Mesenchymal stem cell (in vitro differentiated cells and primary cell): ENCODE data around the gene CSPG4.
A peak's percentile ranks its signal among the peaks of the same experiment; 100 is the strongest.

Experiments used
- DNase-seq: peaks from one replicate; pipeline ENCODE4 v3.0.0-alpha.2; 2013
- H2AFZ ChIP-seq: one replicate; pipeline ENCODE4 v1.6.1; 2013; ENCODE audit warnings: low read depth, mild to moderate bottlenecking, control low read depth, inconsistent platforms, low read length, moderate library complexity
- H2AK5ac ChIP-seq: 2 replicates; pipeline ENCODE4 v1.6.1; 2013; ENCODE audit warnings: low read length, moderate library complexity, mild to moderate bottlenecking, inconsistent platforms; ENCODE audit not compliant: severe bottlenecking
- H2BK120ac ChIP-seq: one replicate; pipeline ENCODE4 v1.6.1; 2013; ENCODE audit warnings: low read depth, mild to moderate bottlenecking, inconsistent platforms, low read length, moderate library complexity
- H2BK12ac ChIP-seq, 2 experiments: one replicate each; pipeline ENCODE4 v1.6.1; 2013; ENCODE audit warnings: inconsistent platforms in 2 of 2, low read length in 2 of 2, mild to moderate bottlenecking in 2 of 2, moderate library complexity in 2 of 2, control low read depth in 1 of 2
- H2BK15ac ChIP-seq: one replicate; pipeline ENCODE4 v1.6.1; 2013; ENCODE audit warnings: mild to moderate bottlenecking, low read depth, inconsistent platforms; ENCODE audit not compliant: poor library complexity, severe bottlenecking
- H2BK5ac ChIP-seq: 2 replicates; pipeline ENCODE4 v1.6.1; 2013; ENCODE audit warnings: low read depth, mild to moderate bottlenecking, low read length, control low read depth, inconsistent platforms; ENCODE audit not compliant: poor library complexity, severe bottlenecking
- H3K14ac ChIP-seq, 2 experiments: one replicate each; pipeline ENCODE4 v1.6.1; 2013; ENCODE audit warnings: inconsistent platforms in 2 of 2, low read length in 2 of 2, control low read depth in 1 of 2, mild to moderate bottlenecking in 1 of 2, moderate library complexity in 1 of 2
- H3K18ac ChIP-seq, 2 experiments: one replicate each; pipeline ENCODE4 v1.6.1; 2013; ENCODE audit warnings: inconsistent platforms in 2 of 2, low read length in 2 of 2, control low read depth in 1 of 2, low read depth in 1 of 2, mild to moderate bottlenecking in 1 of 2
- H3K23ac ChIP-seq, 2 experiments: one replicate each; pipeline ENCODE4 v1.6.1; 2013; ENCODE audit warnings: inconsistent platforms in 2 of 2, low read length in 2 of 2, mild to moderate bottlenecking in 2 of 2, moderate library complexity in 2 of 2, control low read depth in 1 of 2
- H3K27ac ChIP-seq: 2 replicates; pipeline ENCODE4 v1.5.1; 2013; ENCODE audit warnings: mild to moderate bottlenecking, moderate library complexity, low read length, control low read depth, inconsistent platforms; ENCODE audit not compliant: poor library complexity, severe bottlenecking
- H3K27me3 ChIP-seq, 2 experiments: 2 replicates each; pipeline versions ENCODE4 v1.6.1 to v1.7.0; 2013; ENCODE audit warnings: low read length in 2 of 2, mild to moderate bottlenecking in 2 of 2, moderate library complexity in 2 of 2, control low read depth in 1 of 2, inconsistent platforms in 1 of 2; ENCODE audit not compliant: control insufficient read depth in 1 of 2, insufficient read depth in 1 of 2
- H3K36me3 ChIP-seq, 2 experiments: 2 replicates each; pipeline versions ENCODE4 v1.6.1 to v1.7.0; 2013; ENCODE audit warnings: low read length in 2 of 2, control low read depth in 1 of 2, inconsistent platforms in 1 of 2, low read depth in 1 of 2, mild to moderate bottlenecking in 1 of 2; ENCODE audit not compliant: insufficient read depth in 2 of 2, control insufficient read depth in 1 of 2
- H3K4ac ChIP-seq, 2 experiments: one replicate each; pipeline ENCODE4 v1.6.1; 2013; ENCODE audit warnings: inconsistent platforms in 2 of 2, low read length in 2 of 2, mild to moderate bottlenecking in 2 of 2, moderate library complexity in 2 of 2, control low read depth in 1 of 2, low read depth in 1 of 2
- H3K4me1 ChIP-seq: 2 replicates; pipeline ENCODE4 v1.6.1; 2013; ENCODE audit warnings: low read depth, low read length, control low read depth; ENCODE audit not compliant: control insufficient read depth, insufficient read depth
- H3K4me2 ChIP-seq: 2 replicates; pipeline ENCODE4 v1.6.1; 2013; ENCODE audit warnings: low read length, mild to moderate bottlenecking, inconsistent platforms; ENCODE audit not compliant: poor library complexity, severe bottlenecking
- H3K4me3 ChIP-seq, 2 experiments: 2 replicates each; pipeline versions ENCODE4 v1.5.1 to v1.7.0; 2013; ENCODE audit warnings: low read length in 2 of 2, mild to moderate bottlenecking in 2 of 2, control low read depth in 1 of 2, low read depth in 1 of 2; ENCODE audit not compliant: insufficient read depth in 1 of 2
- H3K79me1 ChIP-seq: replicated peaks from 2 replicates; pipeline ENCODE4 v1.6.1; 2013; ENCODE audit warnings: mild to moderate bottlenecking, control low read depth, low read length, inconsistent platforms; ENCODE audit not compliant: poor library complexity, severe bottlenecking
- H3K9ac ChIP-seq: 2 replicates; pipeline ENCODE4 v1.7.0; 2013; ENCODE audit warnings: mild to moderate bottlenecking, low read length, moderate library complexity
- H3K9me3 ChIP-seq: 2 replicates; pipeline ENCODE4 v1.7.0; 2013; ENCODE audit warnings: mild to moderate bottlenecking, low read length; ENCODE audit not compliant: control insufficient read depth
- H4K8ac ChIP-seq: one replicate; pipeline ENCODE4 v1.6.1; 2013; ENCODE audit warnings: inconsistent platforms, mild to moderate bottlenecking, low read length, moderate library complexity
- H4K91ac ChIP-seq: one replicate; pipeline ENCODE4 v1.6.1; 2013; ENCODE audit warnings: mild to moderate bottlenecking, low read length, inconsistent platforms
- WGBS: methylation state at CpG from one replicate; pipeline ENCODE4 v1.1.7; 2013; ENCODE audit warnings: mixed read lengths; 5-methylcytosine and 5-hydroxymethylcytosine counted together

CSPG4 gene

GRCh38 chr15:75631935-75632334 lies 80.7 kb downstream of the CSPG4 start:
- no peak overlapping the region for H3K23ac ChIP-seq
- H2BK5ac ChIP-seq, result no peak overlapping the region
- H3K9ac ChIP-seq, result no peak overlapping the region
- H3K27me3 ChIP-seq, result no peaks in the 10 kb centered on the region
- no peak for DNase-seq
- H3K27ac ChIP-seq, result no peak overlapping the region
- peaks cover 6% of the 10 kb centered on the region for H3K79me1 ChIP-seq
- no peak overlapping the region for H3K4me2 ChIP-seq
- no peak overlapping the region for H2BK120ac ChIP-seq
- H2AFZ ChIP-seq, result no peak overlapping the region
- no peak overlapping the region for H4K8ac ChIP-seq
- H2BK15ac ChIP-seq, result no peak overlapping the region
- H3K4ac ChIP-seq, result no peak overlapping the region
- peaks cover under 1 to 1% of the 10 kb centered on the region in 2 experiments for H3K36me3 ChIP-seq
- no peak overlapping the region for H3K14ac ChIP-seq
- H3K4me3 ChIP-seq, result no peak overlapping the region
- no peak overlapping the region for H3K18ac ChIP-seq
- no peak overlapping the region for H2AK5ac ChIP-seq
- H4K91ac ChIP-seq, result no peak overlapping the region
- peaks cover 4% of the 10 kb centered on the region for H3K4me1 ChIP-seq
- no peaks in the 10 kb centered on the region for H3K9me3 ChIP-seq
- no peak overlapping the region for H2BK12ac ChIP-seq

GRCh38 chr15:75625542-75626347 lies 86.9 kb downstream of the CSPG4 start, which contains the start of gene SNUPN:
Gene SNUPN, minus strand, starts transcription at chr15:75625725. Its CDS starts 4,674 bp downstream, at chr15:75621051.
- peak within 1 kb of the TSS; percentile 100 for H4K8ac ChIP-seq
- H3K4me3 ChIP-seq, result peak within 1 kb of the TSS; percentile 79 to 94
- H3K36me3 ChIP-seq, result peaks cover 0 to 8% of the 10 kb centered on the region in 2 experiments
- no peaks in the 10 kb centered on the region for H3K9me3 ChIP-seq
- no peaks in the 10 kb centered on the region for H3K27me3 ChIP-seq
- peak within 1 kb of the TSS in 1 of 2 experiments; percentile 14 for H3K23ac ChIP-seq
- H2BK5ac ChIP-seq, result peak within 1 kb of the TSS; percentile 75
- peak within 1 kb of the TSS; percentile 62 for H3K4me2 ChIP-seq
- peak within 1 kb of the TSS; percentile 77 to 99 for H3K18ac ChIP-seq
- H3K14ac ChIP-seq, result peak within 1 kb of the TSS; percentile 39 to 62
- peak within 1 kb of the TSS; percentile 84 to 100 for H3K4ac ChIP-seq
- peak within 1 kb of the TSS; percentile 46 for H2AFZ ChIP-seq
- peak; percentile 93 for DNase-seq
- peak within 1 kb of the TSS; percentile 100 for H4K91ac ChIP-seq
- peaks cover 4% of the 10 kb centered on the region for H3K79me1 ChIP-seq
- WGBS, result 3% methylated on average over 46 of the region's 47 CpGs
- peak within 1 kb of the TSS; percentile 100 for H2BK120ac ChIP-seq
- peaks cover 6% of the 10 kb centered on the region for H3K4me1 ChIP-seq
- H2AK5ac ChIP-seq, result peak within 1 kb of the TSS; percentile 81
- H3K9ac ChIP-seq, result peak within 1 kb of the TSS; percentile 99
- H2BK12ac ChIP-seq, result peak within 1 kb of the TSS; percentile 2 to 98
- peak within 1 kb of the TSS; percentile 90 for H2BK15ac ChIP-seq
- peak within 1 kb of the TSS; percentile 99 for H3K27ac ChIP-seq
